Activated CD8-positive, alpha-beta memory T cell treated with anti-CD3 and anti-CD28 coated beads, Interleukin-2, amount 50 U/mL, for 24 hours (primary cell): Measurements from ENCODE around the gene MAML3.

ENCODE experiments used
- DNase-seq: peaks from one replicate; pipeline ENCODE4 v3.0.0-alpha.2; 2020; ENCODE audit errors: extremely low read depth

The MAML3 gene

GRCh38 chr4:140071806-140072205, 82.2 kb downstream of the MAML3 start:
- DNase-seq, result no peak

GRCh38 chr4:140070973-140071372, 83.0 kb downstream of the MAML3 start:
- DNase-seq, result no peak

DNA sequence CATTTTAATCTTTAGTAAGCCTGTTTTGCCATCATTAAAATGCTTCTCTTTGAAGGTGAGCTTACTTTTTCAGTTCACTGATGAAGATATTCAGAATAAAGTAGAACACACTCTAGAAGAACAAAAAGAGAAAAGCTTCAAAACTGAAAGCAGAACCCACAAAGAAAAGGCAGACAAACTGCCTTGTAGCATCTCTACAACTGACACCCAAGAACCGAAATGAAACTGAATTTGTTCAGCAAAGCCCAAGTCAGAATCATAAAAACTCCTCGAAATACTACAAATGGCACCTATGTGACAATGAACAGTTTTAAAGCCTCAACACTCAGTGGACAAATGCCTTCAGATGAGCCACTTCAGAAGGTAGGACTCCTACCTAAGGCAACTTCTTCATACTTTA, 83.6 kb downstream of the MAML3 start:
- DNase-seq, result no peak

DNA sequence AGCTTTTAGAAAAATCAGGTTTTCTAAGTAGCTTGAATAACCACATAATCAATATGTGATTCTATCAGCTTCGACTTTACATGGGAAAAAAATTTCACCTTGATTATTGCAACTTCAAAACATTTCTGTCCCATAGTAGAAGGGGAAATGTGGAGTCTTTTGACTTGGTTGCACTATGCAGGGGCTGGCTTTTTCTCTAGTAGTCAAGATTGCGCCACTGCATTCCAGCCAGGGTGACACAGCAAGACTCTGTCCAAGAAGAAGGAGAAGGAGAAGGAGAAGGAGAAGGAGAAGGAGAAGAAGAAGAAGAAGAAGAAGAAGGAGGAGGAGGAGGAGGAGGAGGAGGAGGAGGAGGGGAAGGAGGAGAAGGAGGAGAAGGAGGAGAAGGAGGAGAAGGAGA, 84.9 kb downstream of the MAML3 start:
- no peak for DNase-seq

DNA sequence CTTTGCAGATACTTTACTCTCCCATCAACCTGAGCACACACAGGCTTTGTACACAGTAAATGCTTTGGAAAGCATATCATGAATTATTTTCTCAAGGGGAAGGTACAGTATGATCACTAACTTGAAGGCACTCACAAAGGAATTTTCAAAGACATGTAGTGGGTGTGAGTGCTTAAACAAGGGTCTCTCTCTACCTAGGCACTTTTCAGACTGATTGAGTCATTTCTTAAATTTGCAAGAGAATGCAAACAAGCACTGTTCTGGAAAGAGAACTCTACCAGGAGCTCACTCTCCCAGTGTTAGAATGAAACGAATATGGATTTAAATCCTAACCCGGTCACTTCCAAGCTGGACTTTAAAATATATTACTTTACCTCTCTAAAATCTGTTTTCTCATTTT, 85.7 kb downstream of the MAML3 start:
- no peak for DNase-seq

DNA sequence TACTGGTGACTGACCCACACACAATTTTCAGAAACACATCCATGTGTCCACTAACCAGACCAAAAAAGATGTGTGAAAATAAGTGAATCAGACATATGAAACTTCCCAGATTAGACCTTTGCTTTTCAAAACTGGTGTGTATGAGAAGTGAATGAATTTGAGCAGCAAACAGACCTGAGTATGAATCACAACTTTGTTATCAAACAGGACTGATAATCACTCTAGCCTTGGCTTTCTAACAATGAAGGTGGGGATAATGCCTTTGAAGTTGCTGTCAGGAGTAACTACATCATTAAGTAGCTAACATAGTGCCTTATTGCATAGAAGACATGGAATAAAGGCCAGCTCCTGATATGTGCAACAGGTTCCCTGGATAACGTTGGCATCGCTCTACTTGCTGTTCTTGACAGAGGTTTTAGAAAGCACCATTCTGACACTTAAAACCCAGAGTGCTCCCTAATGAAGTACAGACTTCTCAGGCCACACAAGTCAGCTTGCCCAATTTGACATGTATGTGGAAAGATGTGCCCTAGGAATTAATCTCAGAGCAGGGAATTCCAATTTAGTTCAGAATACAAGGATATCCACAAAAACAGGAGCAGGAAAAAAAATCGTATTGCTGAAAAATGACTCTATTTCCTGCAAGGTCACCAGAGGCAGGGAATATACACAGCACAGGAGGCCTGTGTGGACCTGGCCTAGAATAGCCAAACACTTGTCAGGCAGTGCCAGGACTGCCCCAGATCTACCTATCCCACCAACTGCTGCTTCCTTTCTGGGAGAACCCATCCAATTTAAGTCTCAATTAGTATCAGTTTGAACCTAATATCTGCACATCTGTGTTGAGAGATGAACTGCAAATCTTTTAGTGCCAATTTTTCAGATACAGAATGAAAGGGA, 87.7 kb downstream of the MAML3 start:
- DNase-seq, result no peak

- no peak for DNase-seq
These were observed 88.6 kb downstream of the MAML3 start for GRCh38 chr4:140065393-140065792.

DNA sequence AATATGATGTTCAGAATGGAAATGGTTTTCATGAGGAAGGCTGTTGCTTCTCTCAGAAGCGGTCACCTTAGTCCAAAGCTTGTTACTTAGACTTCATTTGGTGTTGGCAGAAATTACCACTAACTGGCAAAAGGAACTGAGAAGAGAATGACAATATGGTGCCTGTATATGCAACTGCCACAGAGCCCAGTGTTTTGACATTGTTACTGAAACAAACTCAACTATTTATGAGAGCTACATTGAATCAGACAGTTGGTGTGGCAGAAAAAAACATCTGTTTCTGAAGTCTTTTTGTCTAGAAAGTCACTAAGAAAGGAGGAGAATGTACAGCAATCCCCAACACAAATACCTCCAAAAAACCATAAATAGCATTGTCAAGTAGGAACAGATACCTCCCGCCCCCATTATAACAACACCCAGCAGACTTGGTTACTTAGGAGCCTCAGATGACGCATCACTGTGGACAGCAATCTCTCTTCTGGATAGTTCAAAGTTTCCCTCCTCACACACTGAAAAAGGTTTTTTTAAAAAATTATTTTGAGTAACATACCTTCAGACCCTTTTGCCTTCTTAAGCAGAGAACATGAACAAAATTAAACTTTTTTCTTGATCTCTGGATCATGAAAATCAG, 92.2 kb downstream of the MAML3 start:
- no peak for DNase-seq

DNA sequence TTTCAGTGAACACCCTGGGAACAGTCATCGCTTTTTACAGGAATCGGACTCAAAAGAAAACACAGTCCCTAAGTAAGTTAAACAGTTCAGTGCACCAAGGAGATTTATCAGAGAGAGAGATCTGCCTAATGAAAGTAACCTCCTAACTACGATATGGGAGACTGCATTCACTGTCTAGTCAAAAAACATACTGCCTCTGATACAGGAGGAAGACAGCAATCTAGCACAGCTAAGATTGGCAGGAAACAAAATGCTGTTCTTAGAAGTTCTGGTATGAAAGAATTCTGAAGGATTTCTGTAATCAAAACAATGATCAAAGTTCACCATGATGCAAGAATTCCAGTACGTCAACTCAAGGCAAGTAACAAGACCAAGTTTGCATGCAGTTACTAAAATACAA, 92.8 kb downstream of the MAML3 start:
- no peak for DNase-seq

DNA sequence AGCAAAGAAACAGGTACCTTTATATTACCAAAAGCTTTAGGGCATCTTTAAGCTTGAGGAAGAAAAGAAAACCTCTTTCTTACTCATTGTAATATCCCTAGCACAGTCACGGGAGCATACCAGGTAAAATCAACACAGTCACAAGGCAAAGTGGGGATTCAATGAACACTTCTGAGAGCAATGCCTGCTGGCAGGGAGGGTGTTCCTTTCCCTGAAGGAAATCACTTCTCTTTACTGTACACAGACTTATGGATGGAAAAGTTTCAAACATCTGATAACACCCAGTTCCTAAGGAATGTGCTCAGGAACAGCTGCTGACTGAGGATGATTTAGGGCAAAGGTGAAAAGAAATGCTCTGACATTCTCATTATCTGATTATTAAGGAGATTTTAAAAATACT, 94.8 kb downstream of the MAML3 start:
- no peak for DNase-seq

GRCh38 chr4:140057701-140058100, 96.3 kb downstream of the MAML3 start:
- DNase-seq, result no peak

GRCh38 chr4:140056015-140056414, 98.0 kb downstream of the MAML3 start:
- no peak for DNase-seq

GRCh38 chr4:140054861-140055260, 99.1 kb downstream of the MAML3 start:
- DNase-seq, result no peak

GRCh38 chr4:140053185-140053584, 100.8 kb downstream of the MAML3 start:
- no peak for DNase-seq

DNA sequence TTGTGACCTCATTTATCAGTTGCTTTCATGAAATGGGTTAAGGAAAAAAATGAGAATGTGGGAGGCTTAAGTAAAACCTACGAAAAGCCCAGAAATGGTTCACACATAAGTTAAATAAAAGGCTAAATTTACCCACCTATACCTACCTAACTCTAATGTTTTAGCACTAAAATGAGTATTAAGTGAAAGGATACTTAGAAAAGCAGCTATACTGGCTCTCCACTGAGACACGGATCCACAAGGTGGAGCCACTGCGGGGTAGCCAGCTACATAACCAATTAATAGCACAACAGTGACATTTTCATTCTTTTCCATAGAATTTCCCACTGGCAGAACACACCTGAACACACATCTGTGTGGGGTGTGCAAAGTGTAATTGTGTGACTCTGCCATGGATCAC, 101.9 kb downstream of the MAML3 start:
- no peak for DNase-seq

DNA sequence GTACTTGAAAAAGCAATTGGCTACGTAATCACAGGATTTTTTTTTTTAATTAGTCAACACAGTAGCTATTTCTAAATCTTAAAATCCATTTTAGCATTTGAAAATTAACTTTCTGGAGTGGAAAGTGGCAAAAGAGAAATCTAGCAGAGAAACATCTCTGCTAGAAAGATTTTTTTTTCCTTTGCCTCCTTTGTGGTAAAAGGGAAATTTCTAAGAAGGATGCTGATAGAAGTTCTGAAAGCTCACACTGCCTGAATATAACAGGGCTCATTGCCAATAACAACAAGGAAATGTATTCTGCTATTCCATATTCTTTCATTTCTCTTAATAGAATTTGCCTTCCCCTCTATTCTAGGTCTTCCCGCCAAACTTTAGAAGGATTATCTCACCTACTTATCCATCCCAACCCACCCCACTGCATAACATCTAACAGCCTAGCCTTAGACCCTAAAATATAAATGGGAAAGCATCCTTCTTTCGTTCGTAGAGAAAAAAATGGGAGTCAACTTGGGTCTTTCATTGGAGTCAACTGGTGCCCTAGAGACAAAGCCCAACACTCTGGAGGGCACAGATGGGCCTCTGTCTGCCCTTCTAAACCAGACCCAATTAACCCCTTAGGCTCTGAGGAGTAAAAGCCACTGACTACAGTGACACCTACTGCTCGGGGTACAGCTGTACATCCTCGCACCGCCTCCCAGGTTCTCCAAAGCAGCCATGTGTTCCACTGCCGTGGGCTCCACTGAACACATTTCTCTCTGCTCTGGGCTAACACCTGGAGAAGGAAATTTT, 103.9 kb downstream of the MAML3 start:
- no peak for DNase-seq

- DNase-seq, result no peak
These were observed 104.7 kb downstream of the MAML3 start for GRCh38 chr4:140049024-140049848.

GRCh38 chr4:140048419-140048995, 105.5 kb downstream of the MAML3 start:
- DNase-seq, result no peak

DNA sequence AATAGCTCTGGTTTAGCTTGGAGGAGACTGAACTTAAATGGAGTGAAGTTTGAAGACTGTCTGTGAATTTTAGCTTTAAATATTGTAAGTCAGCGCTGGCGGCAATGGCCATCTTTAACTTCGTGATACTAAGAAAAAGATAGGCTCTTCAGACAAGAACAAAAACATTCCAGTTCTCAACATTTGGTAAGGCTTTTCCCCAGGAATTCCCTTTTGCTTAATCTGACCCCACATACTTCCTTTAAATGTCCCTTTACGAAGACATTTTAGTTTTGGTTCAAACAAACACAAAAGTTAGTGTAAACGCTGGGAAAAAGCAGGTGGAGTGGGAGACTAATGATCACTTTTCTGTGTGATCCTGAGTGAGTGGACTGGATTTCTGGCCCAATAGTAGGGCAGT, 106.2 kb downstream of the MAML3 start:
- no peak for DNase-seq

- DNase-seq, result no peak
These were observed 106.9 kb downstream of the MAML3 start for GRCh38 chr4:140047017-140047640.

DNA sequence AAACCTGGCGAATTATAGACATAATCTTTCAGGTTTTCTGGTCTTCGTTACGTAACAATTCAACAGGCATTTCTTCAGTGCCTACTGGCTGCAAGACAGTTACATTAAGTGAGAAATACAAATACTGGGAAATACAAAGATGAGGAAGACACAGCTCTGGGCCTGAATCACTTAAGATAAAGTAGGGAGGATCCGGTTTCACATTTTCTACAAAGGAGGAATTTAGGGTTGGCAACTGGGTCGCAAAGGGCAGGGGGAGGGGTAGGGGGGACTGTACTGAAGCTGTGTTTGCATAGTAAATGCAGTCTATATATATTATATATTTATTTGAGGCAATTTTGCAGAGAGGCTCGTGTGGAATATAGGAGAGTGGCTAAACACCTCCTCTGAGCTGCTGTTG, 107.4 kb downstream of the MAML3 start:
- no peak for DNase-seq
